Coronary artery (tissue), 2 donors: ENCODE measurements around the gene HMCN2.

Experiments used
- DNase-seq: peaks from one replicate; pipeline ENCODE4 v3.0.0-alpha.2; 2017; ENCODE audit warnings: low spot score
- H3K27ac ChIP-seq, 2 donors: fragments of 200-600 bp; sonication (generic); one replicate each; pipeline ENCODE4 v1.5.1; 2016 to 2019
- H3K4me3 ChIP-seq: fragments of 200-600 bp; sonication (generic); 2 replicates; pipeline ENCODE4 v1.5.1; 2016; ENCODE audit warnings: mild to moderate bottlenecking, moderate library complexity
- CTCF ChIP-seq: fragments of 200-600 bp; sonication (generic); IDR thresholded peaks from one replicate; pipeline ENCODE4 v1.5.1; 2019; ENCODE audit warnings: antibody characterized with exemption

The HMCN2 gene

GRCh38 chr9:130373679-130374325 lies 108.2 kb downstream of the HMCN2 start:
- no peak for TF ChIP-seq CTCF
- no peak overlapping the region for H3K4me3 ChIP-seq
- no peak overlapping the region for H3K27ac ChIP-seq
- no peak for DNase-seq

GRCh38 chr9:130377612-130378011 lies 112.1 kb downstream of the HMCN2 start:
- Histone ChIP-seq H3K27ac (no peak overlapping the region), H3K4me3 (no peak overlapping the region)
- no peak for TF ChIP-seq CTCF
- DNase-seq = no peak

GRCh38 chr9:130378875-130379648 lies 113.5 kb downstream of the HMCN2 start:
- no peak for TF ChIP-seq CTCF
- Histone ChIP-seq H3K4me3 (no peak overlapping the region), H3K27ac (no peak overlapping the region)
- no peak for DNase-seq

GRCh38 chr9:130379649-130379970 lies 114.0 kb downstream of the HMCN2 start:
- DNase-seq = no peak
- no peak overlapping the region for H3K4me3 ChIP-seq
- H3K27ac ChIP-seq = no peak overlapping the region
- no peak for TF ChIP-seq CTCF

- TF ChIP-seq CTCF = no peak
- DNase-seq = no peak
- Histone ChIP-seq H3K27ac (no peak overlapping the region), H3K4me3 (no peak overlapping the region)
These were observed 115.4 kb downstream of the HMCN2 start for GRCh38 chr9:130380920-130381469.

GRCh38 chr9:130381660-130382059 lies 116.1 kb downstream of the HMCN2 start:
- H3K27ac ChIP-seq = no peak overlapping the region
- H3K4me3 ChIP-seq = no peak overlapping the region
- no peak for TF ChIP-seq CTCF
- no peak for DNase-seq

GRCh38 chr9:130382096-130382495 lies 116.5 kb downstream of the HMCN2 start:
- H3K27ac ChIP-seq = no peak overlapping the region
- TF ChIP-seq CTCF = no peak
- DNase-seq = no peak
- H3K4me3 ChIP-seq = no peak overlapping the region
